Osteoblast (primary cell): ENCODE data around the gene ZC3H14. TPM values are rescaled to one million over a fixed set of nuclear protein-coding genes. Genes with fewer than 3 reads are reported as not detected.

Experiments used
- DNase-seq: peaks from one replicate; pipeline ENCODE4 v3.0.0; 2011; ENCODE audit warnings: low spot score, mixed read lengths; ENCODE audit not compliant: insufficient read length; ENCODE audit errors: missing footprints
- H2AFZ ChIP-seq: 2 replicates; pipeline ENCODE4 v1.6.0; 2011; ENCODE audit warnings: mild to moderate bottlenecking, low read length
- H3K27ac ChIP-seq: 2 replicates; pipeline ENCODE4 v1.5.1; 2011; ENCODE audit warnings: mild to moderate bottlenecking, low read depth, low read length, moderate library complexity
- H3K27me3 ChIP-seq: 2 replicates; pipeline ENCODE4 v1.6.0; 2012; ENCODE audit warnings: mild to moderate bottlenecking, control low read depth, inconsistent platforms, low read length, moderate library complexity; ENCODE audit not compliant: insufficient read depth
- H3K36me3 ChIP-seq: 2 replicates; pipeline ENCODE4 v1.5.1; 2011; ENCODE audit warnings: mild to moderate bottlenecking, low read length, control low read depth, moderate library complexity; ENCODE audit not compliant: insufficient read depth
- H3K4me1 ChIP-seq: 2 replicates; pipeline ENCODE4 v1.5.1; 2011; ENCODE audit warnings: mild to moderate bottlenecking, low read length, control low read depth, moderate library complexity; ENCODE audit not compliant: insufficient read depth
- H3K4me2 ChIP-seq: 2 replicates; pipeline ENCODE4 v1.6.0; 2011; ENCODE audit warnings: mild to moderate bottlenecking, low read length; ENCODE audit not compliant: insufficient read depth
- H3K4me3 ChIP-seq: fragments of 200-600 bp; sonication (generic); 3 replicates; pipeline ENCODE4 v1.5.1; 2012; ENCODE audit warnings: mild to moderate bottlenecking, low read length, inconsistent platforms; ENCODE audit not compliant: insufficient read depth
- H3K79me2 ChIP-seq: 2 replicates; pipeline ENCODE4 v1.6.0; 2012; ENCODE audit warnings: mild to moderate bottlenecking, low read length, control low read depth, inconsistent platforms; ENCODE audit not compliant: insufficient read depth
- H3K9me3 ChIP-seq: 2 replicates; pipeline ENCODE4 v1.5.1; 2011; ENCODE audit warnings: low read depth, low read length, control low read depth
- H4K20me1 ChIP-seq: 2 replicates; pipeline ENCODE4 v1.6.0; 2012; ENCODE audit warnings: mild to moderate bottlenecking, low read length, control low read depth; ENCODE audit not compliant: insufficient read depth
- total RNA-seq: library from RNA; depleted of rRNA; stranded (reverse); fragments of >200 nt; gene quantifications from 2 replicates; pipeline ENCODE4 v1.2.3, GENCODE V29; 2012
- TF ChIP-seq, protein P1 (sequence below): IDR thresholded peaks from 2 replicates; pipeline ENCODE4 v1.5.1; 2011; ENCODE audit warnings: mild to moderate bottlenecking, low read depth, low read length, moderate library complexity; ENCODE audit errors: extremely low read depth

The ZC3H14 gene
- total RNA-seq, 1 donor = 74.6 TPM

DNA sequence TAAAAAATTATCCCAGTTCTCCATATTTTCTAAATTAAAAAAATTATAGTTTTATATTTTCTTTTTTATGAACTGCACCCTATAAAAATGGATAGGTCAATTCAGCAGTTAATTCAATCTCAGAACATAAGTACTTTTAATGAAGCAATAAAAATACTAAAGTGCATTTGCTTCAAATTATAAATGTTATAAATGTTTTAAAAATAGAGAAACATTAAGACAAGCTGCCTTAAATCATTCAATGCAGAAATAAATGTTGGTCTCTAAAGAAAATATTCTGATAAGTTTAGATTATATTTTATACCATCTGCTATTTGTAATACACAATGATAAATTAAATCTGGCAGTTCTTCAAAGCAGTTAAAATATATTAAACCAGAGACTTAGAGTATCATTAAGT, 65.6 kb downstream of the ZC3H14 start:
- H3K4me3 ChIP-seq = no peak overlapping the region
- H4K20me1 ChIP-seq = no peaks in the 10 kb centered on the region
- no peaks in the 10 kb centered on the region for H3K27me3 ChIP-seq
- no peak overlapping the region for H2AFZ ChIP-seq
- H3K9me3 ChIP-seq = no peaks in the 10 kb centered on the region
- DNase-seq = no peak
- H3K36me3 ChIP-seq = no peaks in the 10 kb centered on the region
- H3K27ac ChIP-seq = no peak overlapping the region
- no peak overlapping the region for H3K4me2 ChIP-seq
- H3K4me1 ChIP-seq = peaks cover 3% of the 10 kb centered on the region
- H3K79me2 ChIP-seq = no peaks in the 10 kb centered on the region
- TF ChIP-seq, protein P1, sequence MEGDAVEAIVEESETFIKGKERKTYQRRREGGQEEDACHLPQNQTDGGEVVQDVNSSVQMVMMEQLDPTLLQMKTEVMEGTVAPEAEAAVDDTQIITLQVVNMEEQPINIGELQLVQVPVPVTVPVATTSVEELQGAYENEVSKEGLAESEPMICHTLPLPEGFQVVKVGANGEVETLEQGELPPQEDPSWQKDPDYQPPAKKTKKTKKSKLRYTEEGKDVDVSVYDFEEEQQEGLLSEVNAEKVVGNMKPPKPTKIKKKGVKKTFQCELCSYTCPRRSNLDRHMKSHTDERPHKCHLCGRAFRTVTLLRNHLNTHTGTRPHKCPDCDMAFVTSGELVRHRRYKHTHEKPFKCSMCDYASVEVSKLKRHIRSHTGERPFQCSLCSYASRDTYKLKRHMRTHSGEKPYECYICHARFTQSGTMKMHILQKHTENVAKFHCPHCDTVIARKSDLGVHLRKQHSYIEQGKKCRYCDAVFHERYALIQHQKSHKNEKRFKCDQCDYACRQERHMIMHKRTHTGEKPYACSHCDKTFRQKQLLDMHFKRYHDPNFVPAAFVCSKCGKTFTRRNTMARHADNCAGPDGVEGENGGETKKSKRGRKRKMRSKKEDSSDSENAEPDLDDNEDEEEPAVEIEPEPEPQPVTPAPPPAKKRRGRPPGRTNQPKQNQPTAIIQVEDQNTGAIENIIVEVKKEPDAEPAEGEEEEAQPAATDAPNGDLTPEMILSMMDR = no peak

DNA sequence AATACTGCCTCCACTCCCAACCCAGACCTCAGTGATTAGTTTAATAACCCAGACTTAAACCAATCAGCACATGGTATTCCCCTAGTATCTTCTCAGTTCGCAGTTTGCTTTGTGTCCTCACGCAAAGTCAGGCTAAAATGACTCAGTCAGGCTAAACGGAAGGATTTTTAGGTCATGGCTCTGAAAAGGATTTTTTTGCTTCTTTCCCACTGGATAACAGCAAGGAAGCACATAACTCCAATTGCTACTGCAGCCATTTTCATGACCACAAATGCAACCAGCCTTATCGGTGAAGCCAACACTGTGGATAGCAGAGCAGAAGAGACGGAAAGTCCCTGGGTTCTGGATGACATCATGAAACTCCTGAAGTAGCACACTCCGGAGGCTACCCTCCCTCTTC, 67.7 kb downstream of the ZC3H14 start:
- Histone ChIP-seq H2AFZ (peak overlapping the region; percentile 58), H3K27me3 (peaks cover 2% of the 10 kb centered on the region), H3K4me2 (peak overlapping the region; percentile 50), H3K4me3 (no peak overlapping the region), H4K20me1 (no peaks in the 10 kb centered on the region), H3K36me3 (no peaks in the 10 kb centered on the region), H3K9me3 (no peaks in the 10 kb centered on the region), H3K27ac (peak overlapping the region; percentile 61), H3K4me1 (peaks cover 3% of the 10 kb centered on the region), H3K79me2 (no peaks in the 10 kb centered on the region)
- TF ChIP-seq, protein P1 = no peak
- peak; percentile 74 for DNase-seq

DNA sequence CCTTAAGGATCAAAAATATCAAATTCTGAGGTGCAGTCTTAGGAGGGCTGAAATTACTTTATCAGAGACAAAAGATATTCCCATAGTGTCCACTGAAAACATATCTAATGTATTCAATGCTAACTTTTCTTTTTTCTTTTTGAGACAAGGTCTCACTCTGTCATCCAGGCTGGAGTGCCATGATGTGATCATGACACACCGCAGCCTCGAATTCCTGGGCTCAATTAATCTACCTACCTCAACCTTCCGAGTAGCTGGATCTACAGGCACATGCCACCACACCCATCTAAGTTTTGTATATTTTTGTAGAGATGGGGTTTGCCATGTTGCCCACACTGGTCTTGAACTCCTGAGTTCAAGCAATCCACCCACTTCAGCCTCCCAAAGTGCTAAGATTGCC, 68.3 kb downstream of the ZC3H14 start:
- Histone ChIP-seq H3K36me3 (no peaks in the 10 kb centered on the region), H3K4me3 (no peak overlapping the region), H3K9me3 (no peaks in the 10 kb centered on the region), H3K4me1 (peaks cover 3% of the 10 kb centered on the region), H3K27me3 (peaks cover 2% of the 10 kb centered on the region), H3K4me2 (peak overlapping the region; percentile 50), H3K27ac (peak overlapping the region; percentile 61), H2AFZ (peak overlapping the region; percentile 58), H4K20me1 (no peaks in the 10 kb centered on the region), H3K79me2 (no peaks in the 10 kb centered on the region)
- TF ChIP-seq, protein P1 = no peak
- DNase-seq = no peak

DNA sequence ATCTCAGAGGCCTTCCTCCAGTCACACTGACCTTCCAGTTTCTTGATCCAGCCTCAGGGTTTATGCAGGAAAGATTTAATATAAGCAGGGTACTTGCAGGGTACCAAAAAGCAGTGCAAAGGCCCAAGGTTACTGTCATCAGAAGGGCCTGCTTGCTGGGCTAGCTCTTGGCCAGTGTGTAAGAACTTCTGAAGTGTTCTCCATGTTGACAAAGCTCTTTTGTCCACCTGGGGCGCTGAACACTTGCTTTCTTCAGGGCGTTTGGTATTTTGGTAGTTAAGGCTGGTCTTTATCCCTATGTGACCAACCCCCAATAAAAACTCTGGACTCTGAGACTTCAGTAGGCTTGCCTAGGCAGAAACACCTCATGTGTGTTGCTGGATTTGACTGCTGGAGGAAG, 69.7 kb downstream of the ZC3H14 start:
- TF ChIP-seq, protein P1 = no peak
- DNase-seq = no peak
- no peaks in the 10 kb centered on the region for H3K79me2 ChIP-seq
- H3K27me3 ChIP-seq = peaks cover 2% of the 10 kb centered on the region
- H3K4me3 ChIP-seq = no peak overlapping the region
- H4K20me1 ChIP-seq = no peaks in the 10 kb centered on the region
- H3K36me3 ChIP-seq = no peaks in the 10 kb centered on the region
- no peak overlapping the region for H3K4me2 ChIP-seq
- peaks cover 3% of the 10 kb centered on the region for H3K4me1 ChIP-seq
- H3K9me3 ChIP-seq = no peaks in the 10 kb centered on the region
- H3K27ac ChIP-seq = no peak overlapping the region
- H2AFZ ChIP-seq = no peak overlapping the region
